Measurements from ENCODE around the gene SPATC1L.
"Not testable (repeated sequence)": the region's sequence is repeated elsewhere in the genome, so short reads cannot be mapped to it uniquely, and the experiment has no call there.

The SPATC1L gene

DNA sequence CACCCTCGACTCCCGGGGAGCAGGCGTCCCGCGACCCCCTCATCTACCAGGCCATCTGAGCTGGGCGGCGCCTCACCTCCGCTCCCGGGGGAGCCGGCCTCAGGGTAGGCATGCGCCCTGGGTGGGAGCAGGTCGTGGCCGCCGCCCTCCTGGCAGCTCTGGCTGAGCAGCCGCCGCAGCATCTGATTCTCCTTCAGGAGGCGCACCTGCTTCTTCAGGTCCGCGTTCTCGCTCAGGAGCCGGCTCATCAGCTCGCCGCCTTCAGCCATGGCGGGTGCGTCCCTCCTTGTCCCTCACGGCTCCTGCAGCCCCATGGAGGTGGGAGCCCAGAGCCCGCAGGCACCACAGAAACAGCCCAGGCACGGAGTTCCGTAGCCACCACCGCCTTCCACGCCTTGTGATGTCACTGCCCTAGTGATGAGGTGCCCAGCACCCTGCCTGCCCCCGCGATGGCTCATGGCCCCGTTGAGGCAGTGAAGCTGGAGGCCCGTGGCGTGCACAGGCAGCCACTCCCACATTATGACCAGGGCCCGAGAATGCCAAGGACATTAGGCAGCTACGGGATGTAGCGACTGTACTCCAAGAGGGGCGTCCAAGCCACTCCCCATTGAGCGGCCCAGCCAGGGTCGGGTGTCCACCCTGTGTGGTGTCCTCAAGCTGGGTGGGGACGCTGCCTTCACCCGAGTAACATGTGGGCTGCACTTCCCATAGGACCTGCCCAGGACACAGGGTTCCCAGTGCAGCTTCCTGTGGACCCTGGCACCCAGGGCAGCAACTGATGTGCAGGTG is 1.5 kb downstream of the SPATC1L start:
- no peak for DNase-seq

- no peak for DNase-seq
Observed at GRCh38 chr21:46181953-46182547, 2.2 kb downstream of the SPATC1L start.

GRCh38 chr21:46181436-46181835 is 2.8 kb downstream of the SPATC1L start:
- DNase-seq = no peak

DNA sequence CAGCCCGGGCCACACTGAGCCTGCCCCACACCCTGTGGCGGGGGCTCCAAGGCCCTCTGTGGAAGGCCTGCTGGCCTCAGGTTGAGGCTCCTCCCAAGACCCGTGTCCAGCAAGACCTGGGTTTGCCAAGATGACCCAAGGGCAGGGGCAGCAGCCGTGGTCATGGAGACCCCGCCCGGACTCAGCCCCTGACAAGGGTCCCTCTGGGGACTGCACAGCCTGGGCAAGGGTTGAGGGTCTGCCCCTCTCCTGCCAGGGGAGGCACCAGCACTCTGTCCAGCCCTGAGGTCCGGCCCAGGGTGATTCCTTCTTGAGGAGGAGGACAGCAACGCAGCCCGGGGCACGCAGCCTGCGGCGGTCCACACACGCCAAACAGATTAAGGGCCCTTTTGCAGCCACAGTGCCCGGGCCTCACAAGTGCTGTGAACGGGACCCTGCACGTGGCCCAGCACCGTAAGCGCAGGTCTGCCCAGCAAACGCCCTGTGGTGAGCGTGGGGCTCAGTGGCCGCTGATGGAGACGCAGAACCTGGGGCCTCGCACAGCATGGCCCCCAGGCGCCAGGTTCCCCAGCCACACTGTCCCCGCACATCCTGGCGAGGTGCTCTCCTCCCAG is 3.4 kb downstream of the SPATC1L start:
- no peak for DNase-seq

- no peak for DNase-seq
Observed at GRCh38 chr21:46180079-46180722, 4.1 kb downstream of the SPATC1L start.

DNA sequence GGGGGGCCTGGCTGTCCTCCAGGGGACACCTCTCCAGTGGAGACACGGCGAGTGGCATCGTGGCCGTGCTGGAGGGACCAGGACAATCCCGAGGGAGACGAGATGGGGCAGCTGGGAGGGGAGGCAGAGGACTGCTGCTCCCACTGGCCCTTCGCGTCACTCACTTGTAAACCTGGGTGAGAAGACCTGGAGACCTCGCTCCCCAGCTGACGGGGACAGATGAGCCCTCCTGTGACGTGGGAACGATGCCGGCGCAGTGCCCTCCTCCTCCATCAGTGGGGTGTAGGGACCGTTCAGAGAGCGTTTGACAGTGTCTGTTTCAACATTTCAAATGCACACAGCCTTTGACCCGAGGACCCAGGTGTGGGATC is 4.6 kb downstream of the SPATC1L start:
- DNase-seq = no peak

GRCh38 chr21:46178961-46179360 is 5.3 kb downstream of the SPATC1L start:
- DNase-seq = no peak

DNA sequence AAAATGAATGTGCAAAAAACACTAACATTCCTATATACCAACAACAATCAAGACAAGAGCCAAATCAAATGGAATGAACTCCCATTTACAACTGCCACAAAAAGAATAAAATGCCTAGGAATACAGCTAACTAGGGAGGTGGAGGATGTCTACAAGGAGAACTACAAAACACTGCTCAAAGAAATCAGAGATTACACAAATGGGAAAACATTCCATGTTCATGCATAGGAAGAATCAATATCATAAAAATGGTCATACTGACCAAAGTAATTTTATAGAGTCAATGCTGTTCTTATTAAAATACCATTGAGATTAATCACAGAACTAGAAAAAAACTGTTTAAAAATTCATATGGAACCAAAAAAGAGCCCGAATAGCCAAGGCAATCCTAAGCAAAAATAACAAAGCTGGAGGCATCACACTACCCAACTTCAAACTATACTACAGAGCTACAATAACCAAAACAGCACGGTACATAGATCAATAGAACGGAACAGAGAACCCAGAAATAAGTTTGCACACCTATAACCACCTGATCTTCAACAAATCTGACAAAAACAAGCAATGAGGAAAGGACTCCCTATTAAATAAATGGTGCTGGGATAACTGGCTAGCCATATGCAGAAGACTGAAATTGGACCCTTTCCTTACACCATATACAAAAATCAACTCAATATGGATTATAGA is 7.7 kb downstream of the SPATC1L start:
- DNase-seq = not testable (repeated sequence)

DNA sequence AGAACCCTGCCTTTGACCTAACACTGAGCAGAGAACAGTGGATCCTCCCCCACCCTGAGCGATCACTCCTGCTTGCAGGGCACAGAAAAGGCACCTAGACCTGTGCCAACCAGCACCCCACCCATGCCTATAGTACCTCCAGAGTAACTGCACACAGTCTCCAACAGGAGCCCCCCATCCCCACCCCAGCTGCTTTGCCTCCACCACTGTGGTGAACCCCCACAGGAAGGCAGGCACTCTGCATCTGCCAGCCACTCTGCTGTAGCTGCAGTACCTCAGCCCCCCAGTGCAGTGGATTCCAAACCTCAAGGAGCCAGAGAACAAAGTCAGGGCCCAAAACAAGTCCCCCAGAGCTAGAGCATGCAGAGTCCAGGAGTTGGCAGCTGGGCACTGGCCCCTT is 10.7 kb downstream of the SPATC1L start:
- no peak for DNase-seq

- DNase-seq = no peak
Observed at GRCh38 chr21:46172863-46173528, 11.3 kb downstream of the SPATC1L start.

DNA sequence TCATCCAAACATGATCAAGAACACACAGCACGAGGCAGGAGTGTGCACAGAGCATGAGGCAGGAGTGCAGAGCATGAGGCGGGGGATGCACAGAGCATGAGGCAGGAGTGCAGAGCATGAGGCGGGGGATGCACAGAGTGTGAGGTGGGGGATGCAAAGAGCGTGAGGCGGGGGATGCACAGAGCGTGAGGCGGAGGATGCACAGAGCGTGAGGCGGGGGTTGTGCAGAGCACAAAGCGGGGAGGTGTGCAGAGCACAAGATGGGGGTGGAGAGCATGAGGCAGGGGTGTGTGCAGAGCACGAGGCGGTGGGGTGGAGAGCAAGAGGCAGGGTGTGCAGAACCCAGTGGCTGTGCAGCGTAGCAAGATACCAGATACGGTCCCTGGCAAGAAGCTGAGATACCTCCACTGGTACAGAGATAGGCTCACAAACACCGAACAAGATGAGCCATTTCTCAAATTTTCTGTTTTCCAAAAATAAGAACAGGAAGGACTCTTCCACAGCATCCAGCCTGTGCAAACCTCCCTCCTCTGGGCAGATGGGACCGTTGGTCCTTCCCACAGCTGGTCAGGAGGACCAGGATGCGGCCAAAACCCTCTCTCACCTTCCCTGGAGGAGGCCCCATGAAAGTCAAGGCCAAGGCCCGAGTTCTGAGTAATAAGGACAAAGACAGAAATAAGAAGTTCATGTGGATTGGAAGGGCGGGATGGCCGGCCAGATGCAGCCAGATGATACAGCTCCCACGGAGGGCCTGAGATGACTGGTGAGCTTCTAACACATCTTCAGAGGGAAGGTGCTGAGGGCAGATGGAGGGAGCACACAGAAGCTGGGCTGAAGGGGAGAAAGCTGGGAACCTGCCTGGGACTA is 12.0 kb downstream of the SPATC1L start:
- no peak for DNase-seq

DNA sequence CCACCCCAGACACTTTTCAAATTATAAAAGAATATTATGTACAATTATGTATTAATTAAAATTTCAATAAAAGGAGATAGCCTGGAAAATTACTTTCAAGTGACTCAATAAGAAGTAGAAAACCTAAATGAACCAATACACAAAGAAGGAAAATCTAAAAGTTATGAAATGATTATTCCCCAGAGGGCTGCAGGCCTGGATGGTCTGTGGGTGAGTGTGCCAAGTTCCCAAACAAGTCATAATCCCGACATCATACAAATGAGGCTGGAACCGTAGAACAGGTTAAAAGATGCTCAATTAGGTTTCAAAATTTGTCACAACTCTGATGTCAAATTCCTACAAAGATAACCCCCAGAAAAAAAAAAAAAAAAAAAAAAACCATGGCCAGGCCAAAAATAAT is 12.7 kb downstream of the SPATC1L start:
- no peak for DNase-seq

DNA sequence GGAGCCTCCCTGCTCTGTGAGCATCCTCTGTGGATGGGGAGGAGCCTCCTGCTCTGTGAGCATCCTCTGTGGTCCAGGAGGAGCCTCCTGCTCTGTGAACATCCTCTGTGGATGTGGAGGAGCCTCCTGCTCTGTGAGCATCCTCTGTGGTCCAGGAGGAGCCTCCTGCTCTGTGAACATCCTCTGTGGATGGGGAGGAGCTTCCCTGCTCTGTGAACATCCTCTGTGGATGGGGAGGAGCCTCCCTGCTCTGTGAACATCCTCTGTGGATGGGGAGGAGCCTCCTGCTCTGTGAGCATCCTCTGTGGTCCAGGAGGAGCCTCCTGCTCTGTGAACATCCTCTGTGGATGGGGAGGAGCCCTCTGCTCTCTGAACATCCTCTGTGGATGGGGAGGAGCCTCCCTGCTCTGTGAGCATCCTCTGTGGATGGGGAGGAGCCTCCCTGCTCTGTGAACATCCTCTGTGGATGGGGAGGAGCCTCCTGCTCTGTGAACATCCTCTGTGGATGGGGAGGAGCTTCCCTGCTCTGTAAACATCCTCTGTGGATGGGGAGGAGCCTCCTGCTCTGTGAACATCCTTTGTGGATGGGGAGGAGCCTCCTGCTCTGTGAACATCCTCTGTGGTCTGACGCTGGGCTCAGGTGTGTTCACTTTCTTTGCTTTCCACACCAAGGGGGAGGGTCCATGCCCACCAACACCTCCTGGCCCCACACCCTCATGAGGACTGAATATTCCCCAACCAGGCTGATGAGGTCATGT is 13.6 kb downstream of the SPATC1L start:
- not testable (repeated sequence) for DNase-seq

- DNase-seq = no peak
Observed at GRCh38 chr21:46168659-46169386, 15.4 kb downstream of the SPATC1L start.

DNA sequence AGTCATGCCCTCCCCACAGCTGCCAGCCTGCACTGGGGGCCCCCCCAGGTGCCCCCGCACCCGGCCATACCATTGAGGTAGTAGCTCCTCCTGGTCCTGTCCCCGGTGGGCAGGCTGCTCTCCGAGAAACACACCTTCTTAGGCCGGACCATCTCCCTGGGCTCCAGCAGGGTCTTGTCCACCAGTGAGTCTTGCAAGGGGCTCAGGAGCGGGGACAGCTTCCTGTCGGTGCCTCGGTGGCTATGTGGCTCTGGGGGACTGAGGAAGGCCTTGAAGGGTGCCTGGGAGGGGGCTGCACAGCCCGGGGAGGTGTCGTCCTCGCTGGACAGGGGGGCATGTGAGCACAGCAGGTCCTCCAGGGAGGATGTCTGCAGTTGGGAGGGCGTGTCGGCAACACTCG is 16.0 kb downstream of the SPATC1L start:
- no peak for DNase-seq

GRCh38 chr21:46165098-46165497 is 19.2 kb downstream of the SPATC1L start:
- no peak for DNase-seq

GRCh38 chr21:46163380-46163779 is 20.9 kb downstream of the SPATC1L start:
- DNase-seq = no peak

DNA sequence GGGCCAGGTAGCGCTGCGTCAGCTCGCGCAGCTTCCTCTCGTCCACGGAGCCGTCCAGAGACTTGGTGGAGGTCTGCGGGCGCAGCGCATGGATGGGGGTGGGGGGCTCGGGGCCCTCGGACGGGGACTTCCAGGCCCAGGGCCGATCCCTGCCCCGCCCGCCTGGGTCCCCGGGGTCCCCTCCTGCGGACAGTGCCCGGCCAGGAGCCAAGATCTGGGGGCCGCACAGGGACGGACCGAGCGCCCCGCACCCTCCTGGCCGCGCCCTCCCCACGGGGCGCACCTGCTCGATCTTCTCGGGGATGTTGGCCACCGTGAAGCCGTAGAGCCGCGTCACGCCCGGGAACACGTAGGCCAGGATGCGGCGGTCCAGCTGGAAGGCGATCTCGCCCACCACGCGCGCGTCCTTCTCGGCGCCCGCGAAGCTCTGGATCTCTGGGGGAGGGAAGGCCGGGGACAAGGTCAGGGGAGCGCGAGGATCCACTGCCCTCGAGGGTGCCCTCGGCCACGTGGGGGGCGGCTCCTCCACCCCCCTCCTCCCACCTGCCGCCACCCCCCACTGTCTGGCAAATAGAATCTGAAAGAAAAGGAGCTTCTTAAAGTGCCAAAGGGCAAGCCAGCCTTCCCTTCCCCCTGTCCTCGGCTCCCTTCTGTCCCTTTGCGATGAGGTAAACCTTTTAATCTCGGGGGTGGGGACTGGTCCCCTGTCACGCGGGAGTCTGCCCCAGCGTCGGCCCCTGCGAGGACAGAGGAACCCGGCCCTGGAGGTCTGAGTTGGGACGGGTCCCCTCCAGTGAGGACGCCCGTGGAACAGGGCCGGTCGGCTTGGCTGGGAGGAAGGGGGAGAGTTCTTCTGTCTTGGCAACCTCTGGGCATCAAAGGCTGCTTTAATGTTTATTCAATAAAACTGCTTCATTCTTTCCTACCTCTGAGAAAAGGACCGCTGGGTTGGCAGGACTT is 22.3 kb downstream of the SPATC1L start:
- DNase-seq = no peak
